ENCODE measurements around the gene UVRAG. TPM values are rescaled to one million over a fixed set of nuclear protein-coding genes. Genes with fewer than 3 reads are reported as not detected.

UVRAG gene
- polyA plus RNA-seq, 1 donor (not counting 4 experiments of a cell fraction or from before 2014, with no cell fraction given), result 11.9 TPM

DNA sequence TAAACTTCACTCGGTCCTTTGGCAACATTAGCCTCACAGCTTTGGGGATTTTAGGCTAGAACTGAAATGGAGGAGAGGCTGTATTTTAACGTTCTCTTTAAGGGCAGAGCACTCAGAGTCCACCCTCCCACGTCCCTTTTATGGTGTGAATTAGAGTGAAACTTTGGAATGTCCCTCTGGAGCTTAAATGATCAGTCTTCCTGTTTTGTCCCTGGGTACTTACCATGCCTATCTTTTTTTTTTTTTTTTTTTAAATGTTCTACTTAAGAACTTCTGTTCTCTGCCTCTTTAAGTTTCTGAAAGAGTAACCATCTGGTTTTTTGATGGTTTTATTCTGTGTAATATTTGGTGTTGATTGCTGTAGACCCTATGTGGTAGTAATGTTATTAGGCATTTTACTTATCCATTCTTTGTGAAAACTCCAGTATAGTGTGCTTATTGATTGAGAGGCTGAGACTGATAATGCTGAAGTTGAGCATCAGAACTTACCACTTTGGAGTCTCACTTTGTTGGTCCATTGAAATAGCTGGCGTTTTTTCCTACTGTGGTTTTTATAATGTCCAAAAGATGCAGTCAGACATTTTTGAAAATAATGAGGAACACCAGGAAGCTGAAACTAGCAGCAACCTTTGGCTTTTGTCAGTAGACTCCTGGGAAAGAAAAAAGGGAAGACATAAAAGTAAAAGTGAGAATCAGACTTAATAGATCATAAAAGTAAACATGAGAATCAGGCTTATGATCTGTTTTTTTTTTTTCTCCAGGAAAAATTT, 11.6 kb downstream of the UVRAG start:
- Histone ChIP-seq H3K36me3 (ENCODE audit: control insufficient read depth in 2 of 2, extremely low read depth in 1 of 2, insufficient read depth in 2 of 2, low read length in 2 of 2) (peaks cover 0 to 3% of the 10 kb centered on the region in 2 experiments), H3K79me2 (ENCODE audit: control insufficient read depth, insufficient read depth, low read length) (peaks cover 20% of the 10 kb centered on the region), H3K4me3 (ENCODE audit: control insufficient read depth in 2 of 3, extremely low read depth in 1 of 3, insufficient read depth in 2 of 3, low read depth in 1 of 3, low read length in 3 of 3) (no peak overlapping the region), H3K9me1 (ENCODE audit: control insufficient read depth, extremely low read depth, insufficient read depth, low read length) (no peaks in the 10 kb centered on the region), H3K9ac (ENCODE audit: control insufficient read depth, extremely low read depth, insufficient read depth, low read length) (no peak overlapping the region), H3K9me3 (ENCODE audit: control insufficient read depth, low read depth, low read length) (no peaks in the 10 kb centered on the region), H2AFZ (ENCODE audit: control insufficient read depth, low read length) (no peak overlapping the region), H4K20me1 (ENCODE audit: control insufficient read depth, extremely low read depth, insufficient read depth, low read length) (no peaks in the 10 kb centered on the region), H3K27me3 (ENCODE audit: control insufficient read depth, extremely low read depth, insufficient read depth, low read length) (no peaks in the 10 kb centered on the region), H3K4me1 (ENCODE audit: control insufficient read depth, extremely low read depth, insufficient read depth, low read length) (no peaks in the 10 kb centered on the region), H3K27ac (ENCODE audit: control insufficient read depth, insufficient read depth, low read length) (no peak overlapping the region), H3K4me2 (ENCODE audit: control insufficient read depth, extremely low read depth, insufficient read depth, low read depth, low read length) (no peak overlapping the region)
- FAIRE-seq, result no peak
- TF ChIP-seq, protein P1, sequence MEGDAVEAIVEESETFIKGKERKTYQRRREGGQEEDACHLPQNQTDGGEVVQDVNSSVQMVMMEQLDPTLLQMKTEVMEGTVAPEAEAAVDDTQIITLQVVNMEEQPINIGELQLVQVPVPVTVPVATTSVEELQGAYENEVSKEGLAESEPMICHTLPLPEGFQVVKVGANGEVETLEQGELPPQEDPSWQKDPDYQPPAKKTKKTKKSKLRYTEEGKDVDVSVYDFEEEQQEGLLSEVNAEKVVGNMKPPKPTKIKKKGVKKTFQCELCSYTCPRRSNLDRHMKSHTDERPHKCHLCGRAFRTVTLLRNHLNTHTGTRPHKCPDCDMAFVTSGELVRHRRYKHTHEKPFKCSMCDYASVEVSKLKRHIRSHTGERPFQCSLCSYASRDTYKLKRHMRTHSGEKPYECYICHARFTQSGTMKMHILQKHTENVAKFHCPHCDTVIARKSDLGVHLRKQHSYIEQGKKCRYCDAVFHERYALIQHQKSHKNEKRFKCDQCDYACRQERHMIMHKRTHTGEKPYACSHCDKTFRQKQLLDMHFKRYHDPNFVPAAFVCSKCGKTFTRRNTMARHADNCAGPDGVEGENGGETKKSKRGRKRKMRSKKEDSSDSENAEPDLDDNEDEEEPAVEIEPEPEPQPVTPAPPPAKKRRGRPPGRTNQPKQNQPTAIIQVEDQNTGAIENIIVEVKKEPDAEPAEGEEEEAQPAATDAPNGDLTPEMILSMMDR (optimal IDR thresholded peaks at IDR 0.05 in 1 of 3, IDR thresholded peaks at IDR 0.05 in 1 of 3, conservative IDR thresholded peaks at IDR 0.05 in 1 of 3; ENCODE audit: extremely low read depth in 1 of 3, insufficient read depth in 2 of 3, low read length in 3 of 3), result no peak
- no peak for TF ChIP-seq EZH2 (IDR thresholded peaks at IDR 0.05; ENCODE audit: low read length)
- no peak for DNase-seq (ENCODE audit: low read depth, low spot score)
- dilution Hi-C loops (cut with MboI; ENCODE audit: extremely low pct_ligation_motif_present, low sequenced_read_pairs), result no loop called here

DNA sequence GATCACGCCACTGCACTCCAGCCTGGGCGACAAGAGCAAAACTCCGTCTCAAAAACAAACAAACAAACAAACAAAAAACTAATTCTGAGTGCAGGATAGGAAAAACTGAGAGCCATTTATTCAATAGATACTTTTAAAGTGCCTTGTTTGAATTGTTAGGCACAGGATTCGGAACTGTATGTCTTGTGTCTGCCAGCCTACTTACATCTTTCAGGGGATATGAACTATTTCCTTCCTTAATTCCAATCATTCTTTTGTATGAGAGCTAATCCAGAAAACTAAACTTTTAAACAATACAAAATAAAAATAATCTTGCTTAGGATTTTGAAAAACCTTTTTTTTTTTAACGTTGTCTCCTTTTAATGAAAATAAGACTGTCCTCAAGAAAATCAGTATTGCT, 12.6 kb downstream of the UVRAG start:
- no peaks in the 10 kb centered on the region for H3K9me1 ChIP-seq (ENCODE audit: control insufficient read depth, extremely low read depth, insufficient read depth, low read length)
- H4K20me1 ChIP-seq (ENCODE audit: control insufficient read depth, extremely low read depth, insufficient read depth, low read length), result no peaks in the 10 kb centered on the region
- TF ChIP-seq EZH2 (IDR thresholded peaks at IDR 0.05; ENCODE audit: low read length), result no peak
- TF ChIP-seq, protein P1 (optimal IDR thresholded peaks at IDR 0.05 in 1 of 3, IDR thresholded peaks at IDR 0.05 in 1 of 3, conservative IDR thresholded peaks at IDR 0.05 in 1 of 3; ENCODE audit: extremely low read depth in 1 of 3, insufficient read depth in 2 of 3, low read length in 3 of 3), result no peak
- H3K27me3 ChIP-seq (ENCODE audit: control insufficient read depth, extremely low read depth, insufficient read depth, low read length), result no peaks in the 10 kb centered on the region
- H3K4me1 ChIP-seq (ENCODE audit: control insufficient read depth, extremely low read depth, insufficient read depth, low read length), result no peaks in the 10 kb centered on the region
- no peak overlapping the region for H3K27ac ChIP-seq (ENCODE audit: control insufficient read depth, insufficient read depth, low read length)
- no peaks in the 10 kb centered on the region for H3K9me3 ChIP-seq (ENCODE audit: control insufficient read depth, low read depth, low read length)
- H3K4me2 ChIP-seq (ENCODE audit: control insufficient read depth, extremely low read depth, insufficient read depth, low read depth, low read length), result no peak overlapping the region
- FAIRE-seq, result no peak
- peaks cover 0 to under 1% of the 10 kb centered on the region in 2 experiments for H3K36me3 ChIP-seq (ENCODE audit: control insufficient read depth in 2 of 2, extremely low read depth in 1 of 2, insufficient read depth in 2 of 2, low read length in 2 of 2)
- DNase-seq (ENCODE audit: low read depth, low spot score), result no peak
- H3K4me3 ChIP-seq (ENCODE audit: control insufficient read depth in 2 of 3, extremely low read depth in 1 of 3, insufficient read depth in 2 of 3, low read depth in 1 of 3, low read length in 3 of 3), result no peak overlapping the region
- no peak overlapping the region for H2AFZ ChIP-seq (ENCODE audit: control insufficient read depth, low read length)
- no peak overlapping the region for H3K9ac ChIP-seq (ENCODE audit: control insufficient read depth, extremely low read depth, insufficient read depth, low read length)
- dilution Hi-C loops (cut with MboI; ENCODE audit: extremely low pct_ligation_motif_present, low sequenced_read_pairs), result no loop called here
- H3K79me2 ChIP-seq (ENCODE audit: control insufficient read depth, insufficient read depth, low read length), result peaks cover 14% of the 10 kb centered on the region
